Measurements from ENCODE around the gene RRM1.
A peak's percentile ranks its signal among the peaks of the same experiment; 100 is the strongest.
"Not testable (repeated sequence)": the region's sequence is repeated elsewhere in the genome, so short reads cannot be mapped to it uniquely, and the experiment has no call there.

The RRM1 gene

DNA sequence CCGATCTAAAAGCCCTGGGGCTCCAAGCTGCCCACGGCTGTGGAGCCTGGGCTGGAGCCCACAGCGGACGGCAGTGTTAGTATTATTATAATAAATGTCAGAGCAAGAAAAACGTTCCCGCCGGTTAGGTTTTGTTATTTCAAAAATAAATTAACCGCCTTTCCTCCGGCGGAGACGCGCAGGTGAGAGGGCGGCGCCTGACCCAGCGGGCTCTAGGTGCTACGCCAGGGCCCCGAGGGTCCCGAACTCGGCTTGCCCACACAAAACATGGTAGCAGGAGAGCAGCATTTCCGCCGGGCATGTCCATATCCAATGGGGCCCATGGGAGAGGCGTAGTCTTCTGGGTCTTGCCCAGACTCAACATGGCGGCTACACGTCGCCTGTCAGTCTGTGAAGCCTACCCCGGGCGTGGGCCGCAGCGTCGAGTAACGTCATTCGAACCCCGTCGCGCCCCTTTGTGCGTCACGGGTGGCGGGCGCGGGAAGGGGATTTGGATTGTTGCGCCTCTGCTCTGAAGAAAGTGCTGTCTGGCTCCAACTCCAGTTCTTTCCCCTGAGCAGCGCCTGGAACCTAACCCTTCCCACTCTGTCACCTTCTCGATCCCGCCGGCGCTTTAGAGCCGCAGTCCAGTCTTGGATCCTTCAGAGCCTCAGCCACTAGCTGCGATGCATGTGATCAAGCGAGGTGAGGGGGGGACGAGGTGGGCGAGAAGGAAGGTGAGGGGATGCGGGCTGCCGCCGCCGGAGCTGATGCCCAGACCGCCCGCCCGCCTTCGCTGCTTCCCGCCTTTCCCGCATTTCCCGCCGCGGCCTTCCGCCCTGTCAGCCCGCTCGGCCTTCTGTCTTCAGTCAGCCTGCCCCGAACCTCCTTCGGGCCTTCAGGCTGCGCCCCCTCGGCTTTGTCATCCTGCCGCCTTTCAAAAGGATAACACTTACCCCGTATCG is at the start of gene RRM1:
Gene RRM1 (plus strand): TSS at position 452 of the 944 bp plus-strand sequence. CDS start 214 bp downstream, at position 666.
- DNase-seq (ENCODE audit: low spot score), result peak; percentile 96

DNA sequence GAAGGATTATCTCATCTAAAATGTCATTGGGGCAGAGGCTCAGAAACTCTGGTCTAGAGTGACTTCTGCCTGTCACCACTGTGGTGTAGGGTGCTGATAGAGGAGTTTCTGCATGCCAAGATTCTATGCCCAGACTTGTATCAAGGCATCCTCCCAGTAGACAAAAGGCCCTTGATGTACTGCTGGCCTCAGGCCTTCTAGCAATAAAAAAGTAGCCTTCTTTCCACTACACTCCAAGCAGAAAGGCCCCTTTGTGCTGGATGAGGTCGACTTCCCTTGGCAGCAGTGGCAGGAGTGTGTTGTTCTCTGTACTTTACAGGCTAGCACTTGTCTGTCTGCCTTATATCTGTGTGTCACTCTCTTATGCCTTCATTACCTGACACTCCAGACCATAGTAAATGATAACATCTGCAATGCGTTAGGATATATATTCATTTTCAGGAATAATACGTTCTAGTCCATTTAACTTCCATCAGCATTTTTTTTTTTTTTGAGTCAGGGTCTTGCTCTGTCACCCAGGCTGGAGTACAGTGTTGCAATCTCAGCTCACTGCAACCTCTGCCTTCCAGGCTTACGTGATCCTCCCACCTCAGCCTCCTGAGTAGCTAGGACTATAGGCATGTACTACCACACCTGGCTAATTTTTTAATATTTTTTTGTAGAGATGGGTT is 49.5 kb upstream of the RRM1 start:
- DNase-seq (ENCODE audit: low spot score), result no peak

DNA sequence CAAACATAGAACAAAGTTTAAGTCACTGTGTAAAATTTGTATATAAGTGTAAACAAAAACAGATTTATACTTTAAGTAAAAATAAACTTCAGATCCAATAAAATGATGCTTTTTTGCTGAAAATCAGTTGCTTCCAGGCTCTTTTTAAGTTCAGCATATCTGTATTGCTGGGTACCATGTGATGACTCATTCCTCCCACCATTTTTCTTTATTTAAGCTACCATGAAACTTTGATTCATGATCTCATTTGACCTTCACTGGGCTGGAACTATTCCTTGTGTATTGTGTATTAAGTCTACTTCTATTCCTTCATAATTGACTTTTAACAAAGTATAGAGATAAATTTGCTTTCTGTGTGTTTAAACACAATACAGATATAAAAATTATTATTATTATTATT is 46.3 kb upstream of the RRM1 start:
- DNase-seq (ENCODE audit: low spot score), result no peak

DNA sequence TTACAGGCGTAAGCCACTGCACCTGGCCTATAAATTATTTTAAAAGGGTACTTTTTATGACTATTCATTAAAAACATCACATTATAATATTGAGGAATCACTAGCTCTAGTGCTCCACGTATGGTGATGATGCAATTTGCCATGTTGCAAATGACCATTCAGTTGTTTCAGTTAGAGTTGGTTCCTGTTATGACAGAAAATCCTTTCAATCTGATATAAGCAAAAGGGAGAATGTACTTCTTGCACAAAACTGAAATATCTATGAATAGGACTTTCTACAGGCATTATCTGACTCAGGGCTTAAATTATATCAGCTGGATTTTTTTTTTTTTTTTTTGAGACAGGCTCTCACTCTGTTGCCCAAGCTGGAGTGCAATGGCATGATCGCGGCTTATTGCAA is 45.6 kb upstream of the RRM1 start:
- no peak for DNase-seq (ENCODE audit: low spot score)

DNA sequence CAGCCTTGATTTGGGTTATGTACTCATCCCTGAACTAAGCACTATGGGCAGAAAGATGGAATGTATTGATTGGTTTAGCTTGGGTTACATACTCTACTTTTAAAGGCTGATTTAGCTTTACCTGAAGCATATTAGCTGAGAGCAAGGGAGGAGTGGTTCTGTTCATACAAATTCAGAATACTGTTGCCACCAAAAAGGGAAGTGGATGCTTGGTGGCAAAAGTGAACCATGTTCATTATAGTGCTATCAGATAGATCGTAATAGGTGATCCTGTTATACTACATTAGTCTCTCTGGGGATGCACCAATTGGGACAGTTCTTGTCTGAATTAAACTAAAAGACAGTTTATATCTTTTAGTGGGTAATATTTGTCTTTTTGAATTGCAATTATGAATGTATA is 44.5 kb upstream of the RRM1 start:
- DNase-seq (ENCODE audit: low spot score), result no peak

DNA sequence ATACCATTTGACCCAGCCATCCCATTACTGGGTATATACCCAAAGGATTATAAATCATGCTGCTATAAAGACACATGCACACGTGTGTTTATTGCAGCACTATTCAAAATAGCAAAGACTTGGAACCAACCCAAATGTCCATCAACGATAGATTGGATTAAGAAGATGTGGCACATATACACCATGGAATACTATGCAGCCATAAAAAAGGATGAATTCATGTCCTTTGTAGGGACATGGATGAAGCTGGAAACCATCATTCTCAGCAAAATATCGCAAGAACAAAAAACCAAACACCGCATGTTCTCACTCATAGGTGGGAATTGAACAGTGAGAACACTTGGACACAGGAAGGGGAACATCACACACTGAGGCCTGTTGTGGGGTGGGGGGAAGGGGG is 41.4 kb upstream of the RRM1 start:
- DNase-seq (ENCODE audit: low spot score), result not testable (repeated sequence)

DNA sequence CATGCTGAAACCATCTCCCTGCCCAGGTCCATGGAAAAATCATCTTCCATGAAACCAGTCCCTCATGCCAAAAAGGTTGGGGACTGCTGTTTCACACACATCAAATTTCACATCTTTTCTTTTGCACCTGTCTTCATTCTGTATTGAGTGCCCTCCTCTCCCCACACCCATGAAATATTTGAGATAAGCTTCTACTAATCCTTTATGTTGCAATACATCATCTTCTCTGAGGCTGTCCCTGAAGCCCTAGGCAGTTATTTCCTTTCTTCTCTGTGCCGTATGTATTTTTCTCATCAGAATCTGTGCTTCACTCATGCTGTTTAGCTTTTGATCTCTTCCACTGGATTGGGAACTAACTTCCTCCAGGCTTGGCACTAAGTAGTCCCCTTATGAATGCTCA is 40.0 kb upstream of the RRM1 start:
- no peak for DNase-seq (ENCODE audit: low spot score)

DNA sequence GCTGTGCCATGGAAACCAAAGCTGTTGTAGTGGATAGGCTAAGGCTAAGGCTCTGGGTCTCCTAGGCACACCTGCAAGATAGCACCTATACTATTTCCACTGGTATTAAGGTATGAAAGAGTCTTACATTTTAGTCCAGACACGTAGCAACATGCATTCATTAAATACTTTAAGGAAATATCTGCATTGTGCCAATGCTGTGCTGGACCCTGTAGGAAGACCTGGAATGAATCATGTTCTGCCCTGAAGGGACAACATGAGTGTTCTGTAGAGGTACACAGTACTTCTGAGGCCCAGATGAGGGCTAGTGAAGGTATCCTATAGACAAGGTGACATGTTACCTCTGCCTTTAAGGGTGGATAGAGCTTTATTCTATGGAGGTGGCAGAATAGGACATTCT is 35.2 kb upstream of the RRM1 start:
- DNase-seq (ENCODE audit: low spot score), result no peak

DNA sequence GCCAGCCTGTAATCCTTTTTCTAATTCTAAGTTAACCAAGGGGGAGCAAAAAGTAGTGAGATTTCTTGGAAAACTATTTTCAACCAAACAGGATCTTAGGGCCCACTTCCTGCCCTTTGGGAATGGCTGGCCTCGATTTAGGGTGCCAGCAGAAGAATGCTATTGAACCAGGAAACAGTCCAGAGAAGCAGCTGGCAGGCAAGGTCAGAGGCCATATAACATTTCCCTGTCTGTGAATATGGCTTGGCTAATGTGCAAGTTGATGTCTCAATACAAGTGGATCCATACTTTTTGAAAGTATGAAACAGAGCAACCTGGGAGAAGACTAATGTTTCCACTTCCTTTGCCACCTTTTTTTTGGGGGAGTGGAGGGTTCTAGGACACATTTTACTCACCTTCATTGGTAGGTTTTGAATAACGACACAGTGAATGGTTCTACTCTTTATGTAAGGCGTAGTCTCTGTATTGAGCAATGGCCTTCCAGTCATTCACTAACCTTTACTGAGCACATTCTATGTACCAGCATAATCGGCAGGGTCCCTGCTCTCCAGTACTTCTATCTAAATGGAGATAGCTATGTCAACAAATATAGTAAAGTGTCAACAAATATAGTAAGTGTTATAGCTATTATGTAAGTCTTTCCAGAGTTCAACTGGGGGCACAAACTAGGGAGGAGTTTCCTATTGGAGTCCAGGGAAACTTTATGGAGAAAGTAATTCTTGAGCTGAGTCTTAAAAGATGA is 34.2 kb upstream of the RRM1 start:
- no peak for DNase-seq (ENCODE audit: low spot score)

DNA sequence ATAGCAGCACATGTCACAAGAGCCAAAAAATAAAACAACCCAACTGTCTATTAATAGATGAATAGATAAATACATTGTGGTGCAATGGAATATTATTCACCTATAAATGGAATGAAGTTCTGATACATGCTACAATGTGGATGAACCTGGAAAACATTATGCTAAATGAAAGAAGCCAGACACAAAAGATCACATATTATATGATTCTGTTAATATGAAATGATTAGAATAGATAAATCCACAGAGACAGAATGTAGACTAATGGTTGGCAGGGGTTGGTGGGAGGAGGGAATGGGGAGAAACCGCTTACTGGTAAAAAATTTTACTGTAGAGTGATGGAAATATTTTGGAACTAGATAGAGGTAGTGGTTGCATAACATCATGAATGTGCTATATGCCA is 32.9 kb upstream of the RRM1 start:
- DNase-seq (ENCODE audit: low spot score), result no peak

DNA sequence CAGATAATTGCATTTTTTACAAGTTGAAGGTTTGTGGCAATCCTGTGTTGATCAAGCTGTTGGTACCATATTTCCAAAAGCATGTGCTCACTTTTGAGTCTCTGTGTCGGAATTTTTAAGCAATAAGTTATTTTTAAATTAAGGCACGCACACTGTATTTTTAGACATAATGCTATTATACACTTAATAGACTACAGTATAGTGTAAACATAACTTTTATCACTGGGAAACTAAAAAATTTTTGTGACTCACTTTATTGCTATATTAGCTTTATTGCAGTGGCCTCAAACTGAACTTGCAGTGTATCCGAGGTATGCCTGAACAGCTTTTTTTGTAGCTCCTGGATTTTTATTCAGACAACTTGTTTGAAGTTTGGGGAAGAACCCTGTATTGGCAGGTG is 31.3 kb upstream of the RRM1 start:
- no peak for DNase-seq (ENCODE audit: low spot score)

DNA sequence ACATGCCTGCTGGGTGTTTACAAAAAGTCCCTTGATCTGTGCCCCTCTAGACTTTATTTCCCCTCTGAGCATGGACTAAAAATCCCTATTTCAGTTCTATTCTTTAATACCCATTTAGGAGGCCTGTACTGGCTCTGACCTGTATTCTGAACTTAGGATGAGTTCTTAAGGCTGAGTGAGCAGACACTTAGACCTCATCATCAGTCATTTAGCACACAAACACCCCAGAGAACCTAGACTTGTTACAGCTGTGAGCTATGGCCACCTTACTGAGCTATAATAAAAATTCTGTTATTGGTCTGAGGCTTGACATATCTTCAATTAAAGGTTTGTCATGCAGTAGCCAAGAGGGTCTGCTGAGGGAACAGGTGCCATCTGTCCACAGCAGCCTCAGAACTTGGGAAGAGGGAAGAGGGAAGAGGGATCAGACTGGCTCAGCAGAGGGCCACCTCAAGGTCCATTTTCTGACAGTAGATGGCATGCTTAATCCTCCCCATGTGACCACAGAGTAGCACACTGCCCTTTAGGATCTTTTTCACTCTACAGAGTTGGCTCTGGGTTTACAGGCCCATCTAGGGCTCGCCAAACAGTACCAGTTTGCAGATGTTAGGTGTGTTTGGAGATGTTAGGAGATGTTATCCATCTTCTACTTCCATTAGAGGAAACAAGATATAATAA is 30.2 kb upstream of the RRM1 start:
- no peak for DNase-seq (ENCODE audit: low spot score)

DNA sequence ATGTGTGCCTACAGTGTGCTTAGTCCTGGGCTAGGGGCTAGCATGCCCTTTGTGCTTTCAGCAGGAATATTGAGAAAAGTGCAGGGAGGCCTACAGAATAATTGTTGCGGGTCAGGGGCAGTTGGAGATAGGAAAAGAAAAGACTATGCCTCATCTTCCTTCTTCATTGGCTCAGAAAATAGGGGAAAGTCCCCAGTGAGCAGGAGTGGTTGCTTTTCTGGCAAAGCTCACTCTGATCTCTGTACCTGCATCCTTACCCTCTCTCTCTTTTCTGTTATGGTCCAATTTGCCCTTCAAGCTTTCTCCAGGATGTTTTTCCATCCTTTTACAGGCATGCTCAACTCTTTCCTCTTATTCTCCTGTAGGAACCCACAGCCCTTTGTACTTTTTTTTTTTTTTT is 29.5 kb upstream of the RRM1 start:
- no peak for DNase-seq (ENCODE audit: low spot score)

DNA sequence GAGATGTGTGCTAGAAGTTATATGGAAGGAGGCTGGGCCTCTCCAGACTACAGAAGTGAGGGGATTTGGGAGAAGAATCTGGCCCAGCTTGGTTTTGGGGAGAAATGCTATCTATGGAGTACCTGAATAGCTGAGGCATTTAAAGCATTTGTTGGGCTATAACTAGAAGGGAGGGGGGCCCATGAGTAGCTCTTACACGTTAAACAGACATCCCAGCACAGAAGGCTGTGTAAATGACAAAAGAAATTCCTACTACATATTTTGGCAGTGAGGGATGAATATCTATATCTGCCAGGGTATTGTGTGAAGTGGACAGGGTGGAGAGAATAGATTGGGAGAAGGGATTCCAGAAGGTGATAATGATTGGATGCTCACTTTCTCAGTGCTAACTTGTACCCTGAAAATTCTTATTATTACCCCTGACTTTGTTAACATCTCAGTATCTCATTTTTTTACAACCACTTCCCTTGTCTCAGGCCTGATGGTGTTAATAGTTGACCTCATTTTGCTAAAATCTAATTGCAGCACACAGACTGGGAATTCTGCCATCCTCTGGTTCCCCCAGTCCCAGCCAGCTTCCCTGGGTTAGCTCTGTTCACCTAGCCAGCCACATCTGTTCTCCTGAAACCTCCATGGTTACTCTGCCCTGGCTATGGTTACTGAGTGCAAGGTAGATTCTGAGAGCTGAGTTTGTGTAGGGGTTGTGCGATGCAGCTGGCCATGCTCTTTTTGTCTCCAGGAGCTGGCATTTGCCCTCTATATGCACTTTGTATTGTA is 28.8 kb upstream of the RRM1 start:
- peak; percentile 23 for DNase-seq (ENCODE audit: low spot score)

DNA sequence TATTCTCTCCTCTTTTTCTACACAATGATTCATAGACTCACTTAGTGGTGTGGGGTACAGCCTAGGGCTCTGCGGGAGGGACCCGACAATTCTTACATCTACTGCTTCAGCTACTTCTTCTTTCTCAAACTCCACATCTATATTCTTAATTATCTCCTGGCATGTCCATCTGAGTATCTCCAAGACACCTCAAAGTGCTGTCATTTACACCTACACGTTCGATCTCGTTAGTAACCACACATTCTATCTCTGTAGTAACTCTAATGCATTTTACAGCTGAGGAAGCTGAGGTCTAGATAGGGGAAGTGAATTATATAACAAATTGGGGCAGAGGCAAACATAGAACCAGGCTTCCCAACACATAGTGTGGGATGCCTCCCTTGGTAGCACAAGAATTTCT is 27.7 kb upstream of the RRM1 start:
- no peak for DNase-seq (ENCODE audit: low spot score)

DNA sequence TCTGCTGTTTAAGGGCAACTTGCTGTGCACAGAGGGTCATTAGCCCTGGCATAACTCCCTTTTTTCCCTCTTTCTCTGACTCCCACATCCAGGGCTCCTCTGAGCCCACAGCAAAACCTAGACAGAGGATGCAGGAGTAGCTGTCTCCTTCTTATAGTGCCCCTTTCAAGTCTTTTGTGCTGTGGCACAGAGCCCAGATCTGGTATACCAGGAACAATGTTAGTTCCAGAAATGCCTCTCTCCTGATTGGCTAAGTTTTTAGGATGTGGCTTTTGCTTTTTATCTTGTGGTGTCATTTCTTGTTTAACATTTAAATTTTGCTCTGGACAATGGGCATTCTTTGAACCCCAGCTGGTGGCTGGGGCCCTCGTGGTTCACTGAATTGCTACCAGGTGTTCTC is 25.6 kb upstream of the RRM1 start:
- peak; percentile 37 for DNase-seq (ENCODE audit: low spot score)

DNA sequence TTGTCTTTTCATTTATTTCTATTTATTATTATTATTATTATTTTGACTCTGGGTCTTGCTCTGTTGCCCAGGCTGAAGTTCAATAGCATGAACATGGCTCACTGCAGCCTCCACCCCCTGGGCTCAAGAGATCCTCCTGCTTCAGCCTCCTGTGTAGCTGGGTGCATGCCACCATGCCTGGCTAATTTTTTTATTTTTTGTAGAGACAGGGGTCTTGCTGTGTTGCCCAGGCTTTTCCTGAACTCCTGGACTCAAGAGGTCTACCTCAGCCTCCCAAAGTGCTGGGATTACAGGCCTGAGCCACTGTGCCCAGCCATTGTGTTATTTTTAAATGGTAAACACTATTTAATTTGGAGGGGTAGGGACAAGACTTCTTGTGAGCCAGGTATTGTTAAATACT is 23.3 kb upstream of the RRM1 start:
- no peak for DNase-seq (ENCODE audit: low spot score)

DNA sequence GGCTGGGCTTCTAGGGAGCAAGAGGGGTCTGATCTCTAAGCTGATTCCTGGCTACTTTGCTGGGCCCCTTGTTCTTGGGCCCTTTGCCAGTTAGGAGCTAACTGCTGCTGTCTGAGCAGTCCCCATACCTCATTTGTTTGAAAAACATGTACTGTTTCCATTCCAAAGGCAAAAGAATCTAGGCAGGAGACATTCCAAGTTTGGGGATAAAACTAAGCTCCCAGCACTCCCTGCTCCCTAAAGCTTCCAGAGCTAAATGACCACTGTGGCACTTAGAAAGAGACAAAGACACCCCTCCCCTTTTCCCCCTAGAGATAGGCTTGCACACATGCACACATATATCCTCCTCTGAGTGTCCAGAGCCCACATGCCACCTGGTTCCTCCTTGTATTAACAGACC is 22.7 kb upstream of the RRM1 start:
- no peak for DNase-seq (ENCODE audit: low spot score)

DNA sequence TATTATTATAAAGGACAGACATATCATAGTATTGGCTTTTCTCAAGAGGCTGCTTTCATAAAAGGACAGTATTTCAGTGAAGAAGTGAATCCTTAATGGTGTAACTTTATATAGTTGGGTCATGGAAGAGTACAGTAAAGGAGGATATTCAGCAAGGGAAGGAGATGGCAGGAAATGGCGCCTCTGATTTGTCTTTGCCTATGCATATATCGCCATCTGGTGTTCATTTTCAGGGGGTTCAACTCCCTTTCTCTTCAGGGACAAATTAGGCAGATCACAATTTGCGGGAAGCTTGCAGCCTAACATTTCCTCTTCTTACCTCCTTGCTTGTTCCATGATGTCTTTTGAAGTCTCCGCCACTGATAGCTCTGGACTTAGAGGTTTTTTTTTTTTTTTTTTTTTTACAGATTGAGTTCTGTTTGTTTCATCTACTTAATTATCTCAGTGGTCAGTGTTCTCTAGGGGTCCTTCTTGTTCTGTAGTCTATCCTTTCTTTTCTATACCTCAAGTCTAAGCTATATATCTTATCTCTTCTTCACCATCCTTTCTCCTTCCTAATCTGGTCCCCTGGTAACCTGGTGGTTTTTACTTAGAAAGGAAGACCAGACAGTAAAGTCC is 21.8 kb upstream of the RRM1 start:
- peak; percentile 79 for DNase-seq (ENCODE audit: low spot score)

DNA sequence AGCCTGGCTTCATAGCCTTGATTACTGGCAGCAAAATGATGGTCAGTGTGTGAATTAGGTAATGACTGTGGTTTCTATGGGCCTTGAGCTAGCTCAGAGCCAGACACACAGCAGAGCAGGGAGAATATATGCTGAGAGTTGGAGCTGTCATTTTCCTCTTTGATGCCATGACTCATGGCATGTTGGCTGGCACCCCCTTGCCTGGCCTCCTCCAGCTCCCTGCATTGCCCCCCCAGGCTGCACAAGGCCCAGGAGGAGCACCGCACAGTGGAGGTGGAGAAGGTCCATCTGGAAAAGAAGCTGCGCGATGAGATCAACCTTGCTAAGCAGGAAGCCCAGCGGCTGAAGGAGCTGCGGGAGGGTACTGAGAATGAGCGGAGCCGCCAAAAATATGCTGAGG is 20.3 kb upstream of the RRM1 start:
- no peak for DNase-seq (ENCODE audit: low spot score)

DNA sequence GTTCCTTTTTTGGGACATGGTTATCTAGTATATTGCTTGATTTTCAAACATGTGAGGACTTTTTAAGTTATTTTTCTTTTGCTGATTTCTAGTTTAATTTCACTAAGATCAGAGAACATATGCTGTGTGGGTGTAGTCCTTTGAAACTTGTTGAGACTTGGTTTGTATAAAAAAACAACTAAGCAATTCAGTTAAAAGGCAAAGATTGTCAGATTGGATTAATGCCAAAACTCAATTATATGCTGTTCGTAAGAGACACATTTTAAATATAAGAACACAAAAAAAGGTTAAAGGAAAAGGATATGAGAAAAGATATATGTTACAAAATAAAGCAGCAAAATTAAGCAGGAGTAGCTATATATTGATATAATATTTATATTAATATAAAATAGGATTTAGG is 17.8 kb upstream of the RRM1 start:
- DNase-seq (ENCODE audit: low spot score), result no peak

Data from AG08395 (cell line).